Measurements from ENCODE around the gene YES1.

- no peak for TF ChIP-seq POLR2A (IDR thresholded peaks at IDR 0.05)
- no peak for TF ChIP-seq CTCF (IDR thresholded peaks at IDR 0.05)
Measured at GRCh38 chr18:789397-789796, 22.6 kb downstream of the YES1 start.
